OCI-LY3 (cell line): ENCODE results near the gene BHLHE23.
"Not testable (repeated sequence)": the region's sequence is repeated elsewhere in the genome, so short reads cannot be mapped to it uniquely, and the experiment has no call there.

ENCODE experiments used
- CTCF ChIP-seq: fragments of 200-600, 300-600 bp; sonication (generic); IDR thresholded peaks from 2 replicates; pipeline ENCODE4 v1.5.1; 2014; ENCODE audit warnings: antibody characterized with exemption, low read length, low read depth
- EZH2phosphoT487 ChIP-seq: fragments of 200-600 bp; shearing (Covaris generic); IDR thresholded peaks from 2 replicates; pipeline ENCODE4 v1.6.1; 2018; ENCODE audit warnings: antibody characterized with exemption, mixed run types, low read depth

GRCh38 chr20:62960446-62961309 is 46.1 kb downstream of the BHLHE23 start:
- TF ChIP-seq CTCF, EZH2phosphoT487: not testable (repeated sequence)
